ENCODE data around the gene NUP58.

NUP58 gene

GRCh38 chr13:25301347-25302113, at the start of gene NUP58:
Gene NUP58, plus strand, starts transcription at chr13:25301625. Its CDS starts 149 bp downstream, at chr13:25301774.
- peak; percentile 94 for DNase-seq

- no peak for DNase-seq
These were observed 49.2 kb upstream of the NUP58 start for GRCh38 chr13:25252225-25252624.

- DNase-seq, result no peak
These were observed 48.7 kb upstream of the NUP58 start for GRCh38 chr13:25252752-25253151.

- no peak for DNase-seq
These were observed 47.7 kb upstream of the NUP58 start for GRCh38 chr13:25253702-25254101.

- no peak for DNase-seq
These were observed 39.2 kb upstream of the NUP58 start for GRCh38 chr13:25262261-25262660.

- no peak for DNase-seq
These were observed 34.7 kb upstream of the NUP58 start for GRCh38 chr13:25266706-25267105.

GRCh38 chr13:25267715-25268114, 33.7 kb upstream of the NUP58 start:
- DNase-seq, result peak; percentile 24

- DNase-seq, result no peak
These were observed 32.9 kb upstream of the NUP58 start for GRCh38 chr13:25268561-25268960.

- peak; percentile 53 for DNase-seq
These were observed 24.7 kb upstream of the NUP58 start for GRCh38 chr13:25276748-25277147.

GRCh38 chr13:25280396-25280795, 21.0 kb upstream of the NUP58 start:
- DNase-seq, result no peak

GRCh38 chr13:25281193-25281934, 20.1 kb upstream of the NUP58 start:
- DNase-seq, result no peak

- no peak for DNase-seq
These were observed 19.5 kb upstream of the NUP58 start for GRCh38 chr13:25281935-25282332.

GRCh38 chr13:25286308-25286968, 15.0 kb upstream of the NUP58 start:
- peak; percentile 47 for DNase-seq

GRCh38 chr13:25286969-25287961, 14.2 kb upstream of the NUP58 start, which contains the start of gene MTMR6:
Gene MTMR6, minus strand, starts transcription at chr13:25287488. Its CDS starts 241 bp downstream, at chr13:25287247.
- DNase-seq, result peak; percentile 81

- DNase-seq, result no peak
These were observed 12.5 kb upstream of the NUP58 start for GRCh38 chr13:25288966-25289365.

GRCh38 chr13:25291691-25292090, 9.7 kb upstream of the NUP58 start:
- no peak for DNase-seq

- DNase-seq, result peak; percentile 7
These were observed 9.1 kb upstream of the NUP58 start for GRCh38 chr13:25292301-25292700.

- DNase-seq, result no peak
These were observed 6.2 kb upstream of the NUP58 start for GRCh38 chr13:25295228-25295627.

- DNase-seq, result no peak
These were observed 5.7 kb upstream of the NUP58 start for GRCh38 chr13:25295701-25296100.

GRCh38 chr13:25300861-25301346, 521 bp upstream of the NUP58 start:
- no peak for DNase-seq

- DNase-seq, result no peak
These were observed 696 bp downstream of the NUP58 start for GRCh38 chr13:25302121-25302520.

Measured in HCEC 1CT (cell line).